ENCODE measurements around the gene CCDC184.
"Not testable (repeated sequence)": the region's sequence is repeated elsewhere in the genome, so short reads cannot be mapped to it uniquely, and the experiment has no call there.

The CCDC184 gene

GRCh38 chr12:48201516-48201915 lies 18.1 kb downstream of the CCDC184 start:
- no peak for DNase-seq

- no peak for DNase-seq
Observed at GRCh38 chr12:48202766-48203165, 19.3 kb downstream of the CCDC184 start.

GRCh38 chr12:48203192-48203591 lies 19.7 kb downstream of the CCDC184 start, which contains the start of gene OR10AD1:
Gene OR10AD1, minus strand, starts transcription at chr12:48203292. Its CDS starts 0 bp downstream, at chr12:48203292.
- no peak for DNase-seq

- not testable (repeated sequence) for DNase-seq
Observed at GRCh38 chr12:48209495-48209894, 26.1 kb downstream of the CCDC184 start.

- DNase-seq: no peak
Observed at GRCh38 chr12:48216785-48217184, 33.3 kb downstream of the CCDC184 start.

GRCh38 chr12:48219631-48220030 lies 36.2 kb downstream of the CCDC184 start:
- DNase-seq: no peak

GRCh38 chr12:48220701-48221100 lies 37.3 kb downstream of the CCDC184 start:
- no peak for DNase-seq

- no peak for DNase-seq
Observed at GRCh38 chr12:48221645-48222044, 38.2 kb downstream of the CCDC184 start.

GRCh38 chr12:48224533-48224932 lies 41.1 kb downstream of the CCDC184 start:
- not testable (repeated sequence) for DNase-seq

GRCh38 chr12:48231169-48231958 lies 47.9 kb downstream of the CCDC184 start:
- not testable (repeated sequence) for DNase-seq
